Natural killer cell (primary cell): ENCODE results near the gene SCARB2. TPM values are rescaled to one million over a fixed set of nuclear protein-coding genes. Genes with fewer than 3 reads are reported as not detected.

Experiments
- ATAC-seq, 3 donors: fragments of 150-1000 bp in 2 of 3; fragments of 200-7000 bp in 1 of 3; cut with Tn5 transposase; 1 replicate in 1 of 3; 2 replicates in 2 of 3; pipeline ENCODE4 v1.10.0; 2021; ENCODE audit warnings: mild to moderate bottlenecking in 2 of 3, moderate library complexity in 2 of 3
- DNase-seq, 2 donors: peaks; one replicate each; pipeline versions ENCODE4 v3.0.0 to v3.0.0-alpha.2; 2013 to 2021; ENCODE audit warnings: mixed read lengths in 1 of 2
- H3K27ac ChIP-seq: one replicate; pipeline ENCODE4 v1.5.1; 2013; ENCODE audit warnings: mild to moderate bottlenecking, low read length
- H3K27me3 ChIP-seq: one replicate; pipeline ENCODE4 v1.6.1; 2013; ENCODE audit warnings: low read length; ENCODE audit not compliant: control insufficient read depth, insufficient read depth
- H3K36me3 ChIP-seq: one replicate; pipeline ENCODE4 v1.6.1; 2013; ENCODE audit warnings: low read length; ENCODE audit not compliant: control insufficient read depth, insufficient read depth
- H3K4me1 ChIP-seq: one replicate; pipeline ENCODE4 v1.6.1; 2013; ENCODE audit warnings: low read length; ENCODE audit not compliant: control insufficient read depth, insufficient read depth
- H3K4me3 ChIP-seq: one replicate; pipeline ENCODE4 v1.5.1; 2013; ENCODE audit warnings: low read length
- H3K9me3 ChIP-seq: one replicate; pipeline ENCODE4 v1.6.1; 2013; ENCODE audit warnings: low read length; ENCODE audit not compliant: control insufficient read depth, insufficient read depth
- H3K27ac Mint-ChIP-seq, 2 donors: one replicate each; pipeline ENCODE4 v1.8.0; 2022; ENCODE audit warnings: mild to moderate bottlenecking in 2 of 2, mixed read lengths in 2 of 2, moderate library complexity in 1 of 2
- H3K27me3 Mint-ChIP-seq, 2 donors: one replicate each; pipeline ENCODE4 v1.8.0; 2022; ENCODE audit warnings: low read depth in 2 of 2, mixed read lengths in 2 of 2
- H3K36me3 Mint-ChIP-seq: one replicate; pipeline ENCODE4 v1.8.0; 2022; ENCODE audit warnings: mixed read lengths
- H3K4me1 Mint-ChIP-seq, 2 donors: one replicate each; pipeline ENCODE4 v1.8.0; 2022; ENCODE audit warnings: mixed read lengths in 2 of 2
- H3K4me3 Mint-ChIP-seq: one replicate; pipeline ENCODE4 v1.8.0; 2022; ENCODE audit warnings: mild to moderate bottlenecking, moderate library complexity, mixed read lengths
- H3K9me3 Mint-ChIP-seq, 2 donors: one replicate each; pipeline ENCODE4 v1.8.0; 2022; ENCODE audit warnings: mixed read lengths in 2 of 2
- WGBS: methylation state at CpG from one replicate; pipeline ENCODE4 v1.1.7; 2013; ENCODE audit warnings: missing lambda C conversion rate; ENCODE audit not compliant: insufficient coverage; 5-methylcytosine and 5-hydroxymethylcytosine counted together
- intact Hi-C: fragments of 100-400 bp; cut with micrococcal nuclease; formaldehyde crosslinking; loops from one replicate; pipeline ENCODE4 v1.14.2; 2022
- total RNA-seq, 4 donors: library from RNA; stranded (reverse); fragments of 120-200 nt in 1 of 4; gene quantifications; one replicate each; pipeline versions ENCODE4 v1.2.3 to v1.2.4, GENCODE V29; 2013 to 2022
- TF ChIP-seq, protein P1 (sequence below): fragments of 200-600 bp; IDR thresholded peaks from one replicate; pipeline ENCODE4 v1.8.0; 2022; ENCODE audit warnings: antibody characterized with exemption

SCARB2 gene
- total RNA-seq, 3 donors from 2014 or later (not counting 1 experiment from before 2014, with no cell fraction given), result 22.0 to 39.0 (median 30.4) TPM

DNA sequence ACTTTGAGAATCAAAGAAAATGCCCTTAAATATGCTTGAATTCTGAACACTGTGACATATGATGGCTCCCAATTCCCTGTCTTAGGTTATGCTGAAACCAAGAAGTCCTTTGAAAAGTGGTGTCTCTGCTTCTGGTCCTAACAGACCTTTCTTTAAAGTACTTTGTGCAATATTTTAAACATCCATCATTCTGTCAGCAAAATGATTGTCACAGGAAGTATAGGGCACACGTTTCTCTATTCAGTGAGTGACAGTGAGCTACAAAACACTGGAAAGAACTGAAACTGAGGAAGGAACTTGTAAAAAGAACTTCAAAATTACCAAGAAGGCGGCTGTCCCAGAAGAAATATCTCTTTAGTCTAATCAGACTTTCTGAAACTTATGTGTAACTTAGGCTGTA is 53.3 kb downstream of the SCARB2 start:
- no peaks in the 10 kb centered on the region for H3K36me3 Mint-ChIP-seq
- H3K27ac Mint-ChIP-seq, result no peak overlapping the region
- no peaks in the 10 kb centered on the region for H3K4me1 ChIP-seq
- ATAC-seq (no peak), DNase-seq (no peak)
- 15% methylated on average over 1 of the region's 2 CpGs for WGBS
- H3K4me1 Mint-ChIP-seq, result no peaks in the 10 kb centered on the region
- no peak overlapping the region for H3K4me3 Mint-ChIP-seq
- intact Hi-C loops, result no loop called here
- no peaks in the 10 kb centered on the region for H3K27me3 Mint-ChIP-seq
- no peaks in the 10 kb centered on the region for H3K9me3 Mint-ChIP-seq
- H3K36me3 ChIP-seq, result peaks cover 9% of the 10 kb centered on the region
- TF ChIP-seq, protein P1, sequence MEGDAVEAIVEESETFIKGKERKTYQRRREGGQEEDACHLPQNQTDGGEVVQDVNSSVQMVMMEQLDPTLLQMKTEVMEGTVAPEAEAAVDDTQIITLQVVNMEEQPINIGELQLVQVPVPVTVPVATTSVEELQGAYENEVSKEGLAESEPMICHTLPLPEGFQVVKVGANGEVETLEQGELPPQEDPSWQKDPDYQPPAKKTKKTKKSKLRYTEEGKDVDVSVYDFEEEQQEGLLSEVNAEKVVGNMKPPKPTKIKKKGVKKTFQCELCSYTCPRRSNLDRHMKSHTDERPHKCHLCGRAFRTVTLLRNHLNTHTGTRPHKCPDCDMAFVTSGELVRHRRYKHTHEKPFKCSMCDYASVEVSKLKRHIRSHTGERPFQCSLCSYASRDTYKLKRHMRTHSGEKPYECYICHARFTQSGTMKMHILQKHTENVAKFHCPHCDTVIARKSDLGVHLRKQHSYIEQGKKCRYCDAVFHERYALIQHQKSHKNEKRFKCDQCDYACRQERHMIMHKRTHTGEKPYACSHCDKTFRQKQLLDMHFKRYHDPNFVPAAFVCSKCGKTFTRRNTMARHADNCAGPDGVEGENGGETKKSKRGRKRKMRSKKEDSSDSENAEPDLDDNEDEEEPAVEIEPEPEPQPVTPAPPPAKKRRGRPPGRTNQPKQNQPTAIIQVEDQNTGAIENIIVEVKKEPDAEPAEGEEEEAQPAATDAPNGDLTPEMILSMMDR, result no peak
- H3K9me3 ChIP-seq, result no peaks in the 10 kb centered on the region
- H3K27me3 ChIP-seq, result no peaks in the 10 kb centered on the region
- H3K27ac ChIP-seq, result no peak overlapping the region
- H3K4me3 ChIP-seq, result no peak overlapping the region

DNA sequence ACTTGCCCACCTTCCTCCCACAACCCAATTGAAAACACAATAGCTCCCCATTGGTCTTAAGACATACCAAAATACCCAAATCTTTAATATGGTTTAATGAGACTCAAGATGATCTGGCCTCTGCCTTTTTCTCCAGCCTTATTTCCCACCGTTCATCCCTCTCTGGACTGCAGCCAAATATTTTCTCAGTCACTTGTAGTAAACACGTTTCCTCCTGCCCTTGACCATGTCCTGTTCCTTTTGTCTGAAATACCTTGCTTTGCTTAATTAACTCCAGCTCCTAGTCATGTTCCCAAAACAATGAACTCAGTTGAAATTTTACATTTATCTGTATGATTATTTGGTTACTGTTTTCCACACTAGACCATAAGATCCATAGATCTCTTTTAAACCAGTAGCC is 57.0 kb downstream of the SCARB2 start:
- no peak for ATAC-seq
- Histone ChIP-seq H3K4me3 (no peak overlapping the region), H3K9me3 (no peaks in the 10 kb centered on the region), H3K27me3 (no peaks in the 10 kb centered on the region), H3K27ac (no peak overlapping the region), H3K4me1 (no peaks in the 10 kb centered on the region), H3K36me3 (peaks cover 7% of the 10 kb centered on the region)
- no peaks in the 10 kb centered on the region for H3K9me3 Mint-ChIP-seq
- TF ChIP-seq, protein P1, result no peak
- H3K27ac Mint-ChIP-seq, result no peak overlapping the region
- H3K4me1 Mint-ChIP-seq, result no peaks in the 10 kb centered on the region
- H3K27me3 Mint-ChIP-seq, result peaks cover 0 to 2% of the 10 kb centered on the region in 2 donors
- intact Hi-C loops, result no loop called here
- DNase-seq, result no peak
- no peak overlapping the region for H3K4me3 Mint-ChIP-seq
- no peaks in the 10 kb centered on the region for H3K36me3 Mint-ChIP-seq
- 35% methylated on average over 2 of the region's 2 CpGs for WGBS

DNA sequence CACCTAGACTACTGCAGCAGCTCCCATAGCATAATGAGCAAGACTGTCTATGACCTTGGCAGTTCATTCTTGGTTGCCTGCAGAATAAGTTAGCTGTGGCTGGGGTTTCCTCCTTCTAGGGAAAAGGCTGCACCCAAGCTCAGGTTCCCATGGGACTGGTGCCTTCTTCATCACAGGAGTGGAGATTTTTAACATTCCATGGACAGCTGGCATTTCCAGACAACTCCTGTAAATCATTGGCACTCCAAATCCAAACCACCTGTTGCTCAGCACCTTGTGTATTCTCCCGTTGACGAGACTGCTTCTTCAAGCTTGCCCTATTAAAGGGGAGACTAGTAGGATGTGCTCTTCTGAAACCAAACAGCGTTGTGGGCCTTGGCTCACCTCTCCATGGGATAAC is 57.6 kb downstream of the SCARB2 start:
- peaks cover under 1% of the 10 kb centered on the region for H3K36me3 ChIP-seq
- H3K27ac Mint-ChIP-seq, result no peak overlapping the region
- H3K4me1 Mint-ChIP-seq, result no peaks in the 10 kb centered on the region
- intact Hi-C loops, result no loop called here
- WGBS, result 98% methylated on average over 3 of the region's 3 CpGs
- no peaks in the 10 kb centered on the region for H3K4me1 ChIP-seq
- peaks cover 0 to 2% of the 10 kb centered on the region in 2 donors for H3K27me3 Mint-ChIP-seq
- no peak overlapping the region for H3K4me3 ChIP-seq
- DNase-seq (no peak), ATAC-seq (no peak)
- no peak overlapping the region for H3K27ac ChIP-seq
- TF ChIP-seq, protein P1, result no peak
- H3K9me3 Mint-ChIP-seq, result no peaks in the 10 kb centered on the region
- H3K4me3 Mint-ChIP-seq, result no peak overlapping the region
- no peaks in the 10 kb centered on the region for H3K27me3 ChIP-seq
- H3K9me3 ChIP-seq, result no peaks in the 10 kb centered on the region
- no peaks in the 10 kb centered on the region for H3K36me3 Mint-ChIP-seq

DNA sequence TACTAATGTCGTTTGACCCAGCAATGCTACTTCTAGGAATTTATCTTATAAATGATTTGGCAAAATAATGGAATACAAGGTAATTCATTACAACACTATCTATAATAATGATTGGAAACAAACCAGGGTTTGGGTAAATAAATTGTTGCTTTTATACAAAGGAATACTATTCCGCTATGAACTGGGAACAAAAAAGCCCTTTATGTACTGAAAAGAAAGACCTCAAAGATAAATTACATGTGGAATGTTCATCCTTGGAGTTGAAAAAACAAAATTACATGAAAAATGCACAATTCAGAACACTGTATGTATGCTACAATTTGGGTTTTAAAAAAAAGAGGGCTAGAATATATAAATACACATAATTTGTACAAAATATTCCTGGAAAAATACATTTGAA is 60.3 kb downstream of the SCARB2 start:
- H3K9me3 ChIP-seq, result no peaks in the 10 kb centered on the region
- H3K4me3 ChIP-seq, result no peak overlapping the region
- DNase-seq (no peak), ATAC-seq (no peak)
- intact Hi-C loops, result no loop called here
- Mint-ChIP-seq H3K36me3 (no peaks in the 10 kb centered on the region), H3K4me3 (no peak overlapping the region), H3K27ac (no peak overlapping the region), H3K27me3 (peaks cover 0 to 2% of the 10 kb centered on the region in 2 donors), H3K4me1 (peaks cover 5 to 12% of the 10 kb centered on the region in 2 donors), H3K9me3 (no peaks in the 10 kb centered on the region)
- no peaks in the 10 kb centered on the region for H3K27me3 ChIP-seq
- H3K36me3 ChIP-seq, result no peaks in the 10 kb centered on the region
- H3K4me1 ChIP-seq, result peaks cover 3% of the 10 kb centered on the region
- no CpG with 5 or more reads among the region's 2 CpGs for WGBS
- TF ChIP-seq, protein P1, result no peak
- no peak overlapping the region for H3K27ac ChIP-seq
